GM18867 (cell line): Measurements from ENCODE around the gene FCF1.
"Not testable (repeated sequence)": the region's sequence is repeated elsewhere in the genome, so short reads cannot be mapped to it uniquely, and the experiment has no call there.

Experiments
- ATAC-seq: cut with Tn5 transposase; IDR thresholded peaks from one replicate; pipeline ENCODE4 v1.9.1; 2021; ENCODE audit warnings: mild to moderate bottlenecking, moderate library complexity; ENCODE audit not compliant: unreplicated experiment

The FCF1 gene

DNA sequence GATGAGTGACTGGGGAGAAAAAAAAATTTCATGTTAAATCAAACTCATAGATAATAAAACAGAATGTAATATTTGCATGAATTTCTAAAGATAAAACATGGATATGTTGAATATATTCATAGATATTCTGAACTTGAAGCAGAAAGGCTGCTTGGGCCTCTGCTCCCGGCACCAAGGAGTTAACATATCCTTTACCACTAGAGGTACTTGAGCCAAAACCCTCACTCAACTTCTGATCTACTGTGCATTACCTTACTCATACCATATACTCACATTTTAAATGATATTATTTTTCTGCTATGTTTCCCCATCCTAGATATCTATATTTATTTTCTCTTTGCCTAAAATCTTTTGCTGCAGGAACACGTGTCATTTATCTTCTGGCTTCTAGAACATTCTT is 15.0 kb upstream of the FCF1 start:
- no peak for ATAC-seq

DNA sequence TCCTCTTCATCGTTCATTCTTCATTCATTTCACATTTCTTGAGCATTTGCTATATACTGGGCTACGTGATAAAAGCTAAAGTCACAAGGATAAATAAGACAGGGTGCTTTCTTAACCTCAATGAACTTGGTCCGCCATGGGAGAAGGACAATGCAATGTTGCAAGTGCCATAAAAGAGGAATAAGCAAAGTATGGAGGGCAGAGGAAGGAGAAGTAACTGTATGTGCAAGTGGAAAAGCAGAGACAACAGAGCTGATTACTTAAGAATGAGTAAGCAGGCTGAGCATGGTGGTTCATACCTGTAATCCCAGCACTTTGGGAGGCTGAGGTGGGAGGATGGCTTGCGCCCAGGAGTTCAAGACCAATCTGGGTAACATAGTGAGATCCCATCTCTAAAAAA is 14.5 kb upstream of the FCF1 start:
- no peak for ATAC-seq

DNA sequence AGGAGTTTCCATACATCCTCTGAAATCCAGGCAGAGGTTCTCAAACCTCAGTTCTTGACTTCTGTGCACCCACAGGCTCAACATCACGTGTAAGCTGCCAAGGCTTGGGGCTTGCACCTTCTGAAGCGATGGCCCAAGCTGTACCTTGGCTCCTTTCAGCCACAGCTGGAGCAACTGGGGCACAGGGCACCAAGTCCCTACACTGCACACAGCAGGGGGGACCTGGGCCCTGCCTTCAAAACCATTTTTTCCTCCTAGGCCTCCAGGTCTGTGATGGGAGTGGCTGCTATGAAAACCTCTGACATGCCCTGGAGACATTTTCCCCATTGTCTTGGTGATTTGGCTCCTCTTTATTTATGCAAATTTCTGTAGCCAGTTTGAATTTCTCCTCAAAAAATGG is 10.7 kb upstream of the FCF1 start:
- no peak for ATAC-seq

DNA sequence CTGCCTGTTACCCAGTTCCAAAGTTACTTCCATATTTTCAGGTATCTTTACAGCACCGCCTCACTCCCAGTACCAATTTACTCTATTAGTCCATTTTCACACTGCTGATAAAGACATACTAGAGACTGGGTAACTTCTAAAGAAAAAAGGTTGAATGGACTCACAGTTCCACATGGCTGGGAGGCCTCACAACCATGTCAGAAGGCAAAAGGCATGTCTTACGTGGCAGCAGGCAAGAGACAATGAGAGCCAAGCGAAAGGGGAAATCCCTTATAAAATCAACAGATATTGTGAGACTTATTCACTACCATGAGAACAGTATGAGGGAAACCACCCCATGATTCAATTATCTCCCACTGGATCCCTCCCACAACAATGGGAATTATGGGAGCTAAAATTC is 9.9 kb upstream of the FCF1 start:
- ATAC-seq: no peak

DNA sequence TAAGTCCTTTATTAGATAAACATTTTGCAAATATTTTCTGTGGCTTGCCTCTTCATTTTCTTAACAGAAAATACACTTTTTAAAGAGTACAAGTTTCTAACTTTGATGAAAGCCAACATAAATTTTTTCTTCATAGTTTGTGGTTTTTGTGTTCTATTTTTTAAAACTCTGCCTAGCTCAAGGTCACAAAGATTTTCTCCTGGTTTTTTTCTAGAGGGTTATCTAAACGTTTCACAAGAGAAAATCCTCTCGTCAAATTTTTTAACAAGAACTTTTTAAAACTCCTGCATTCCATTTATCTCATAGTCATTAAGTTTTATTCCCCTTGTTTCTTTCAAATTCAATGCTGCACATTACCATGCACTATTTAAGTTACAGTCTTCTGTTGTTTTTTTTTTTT is 8.3 kb upstream of the FCF1 start:
- no peak for ATAC-seq

DNA sequence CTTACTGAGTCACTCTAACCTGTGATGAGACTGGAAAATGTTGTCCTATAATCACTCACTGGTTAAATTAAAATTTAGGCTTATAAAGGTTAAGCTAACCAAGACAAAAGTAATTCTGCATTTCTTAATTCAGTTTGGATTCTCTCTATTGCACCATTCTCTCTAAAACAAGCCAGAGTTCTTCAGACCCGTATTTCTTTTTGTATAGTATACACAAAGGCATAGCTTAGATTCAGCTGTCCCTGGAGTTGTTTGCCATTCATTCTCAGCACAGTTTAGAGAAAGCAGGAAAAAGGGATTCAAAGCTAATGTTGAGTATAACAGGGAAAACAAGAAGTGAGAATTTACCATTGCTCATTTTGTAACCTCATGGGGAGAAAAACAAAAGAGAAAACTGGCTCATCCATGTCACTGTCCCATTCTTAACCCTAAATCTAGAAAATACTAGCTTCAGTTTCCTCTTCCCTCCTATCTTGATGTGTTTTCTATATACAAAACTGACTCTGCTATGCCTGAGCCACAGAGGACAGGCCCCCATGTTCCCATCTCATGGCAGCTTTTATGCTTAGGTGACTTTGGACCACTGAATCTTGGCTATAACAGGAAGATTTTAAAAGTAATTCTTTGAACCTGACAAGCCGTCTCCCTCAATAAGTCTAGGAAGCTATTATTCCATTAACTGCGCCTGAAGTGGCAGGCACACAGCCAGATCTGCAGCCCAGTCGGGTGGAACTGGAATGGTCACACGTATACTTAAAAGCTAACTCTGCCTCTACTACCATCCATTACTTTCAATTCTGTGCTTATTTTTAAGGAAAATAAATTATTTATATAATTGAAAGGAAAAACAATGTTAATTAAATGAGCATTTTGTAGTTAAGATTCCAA is 7.1 kb upstream of the FCF1 start:
- ATAC-seq: no peak

DNA sequence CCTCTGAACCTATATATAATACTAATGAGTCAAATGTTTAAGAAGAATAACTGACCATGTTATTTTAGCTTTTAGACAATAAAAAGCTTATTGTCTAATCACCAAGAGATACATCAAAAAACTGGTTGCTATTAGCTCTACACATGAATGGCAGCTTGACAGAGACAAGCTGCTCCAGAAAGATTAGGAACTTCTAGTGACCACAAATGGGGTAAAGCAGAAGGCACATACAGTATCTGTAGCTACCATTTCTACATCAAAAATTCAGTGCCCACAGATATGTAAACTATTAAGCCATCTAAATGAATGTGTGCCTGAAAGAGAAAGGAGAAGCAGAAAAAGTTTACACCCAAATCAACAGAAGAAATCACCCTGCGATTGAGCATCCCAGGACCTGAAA is 2.5 kb upstream of the FCF1 start:
- ATAC-seq: no peak

DNA sequence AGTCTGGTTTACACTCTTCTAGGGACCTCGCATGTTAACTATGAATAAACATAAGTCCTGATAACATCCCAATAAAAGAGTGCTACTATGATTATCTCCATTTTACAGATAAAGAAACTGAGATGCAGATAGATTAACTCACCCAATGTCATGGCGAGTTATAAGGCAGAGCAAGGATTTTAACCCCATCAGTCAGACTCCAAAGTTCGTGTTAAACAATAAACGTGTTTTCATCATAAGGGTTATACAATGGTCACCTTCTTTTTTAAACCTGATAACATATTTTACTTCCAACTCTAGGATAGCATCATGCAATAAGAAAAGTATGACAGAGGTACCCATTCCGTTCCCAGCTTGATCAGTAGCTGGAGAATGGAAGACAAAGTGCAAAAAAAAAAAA is 1.3 kb upstream of the FCF1 start:
- no peak for ATAC-seq

DNA sequence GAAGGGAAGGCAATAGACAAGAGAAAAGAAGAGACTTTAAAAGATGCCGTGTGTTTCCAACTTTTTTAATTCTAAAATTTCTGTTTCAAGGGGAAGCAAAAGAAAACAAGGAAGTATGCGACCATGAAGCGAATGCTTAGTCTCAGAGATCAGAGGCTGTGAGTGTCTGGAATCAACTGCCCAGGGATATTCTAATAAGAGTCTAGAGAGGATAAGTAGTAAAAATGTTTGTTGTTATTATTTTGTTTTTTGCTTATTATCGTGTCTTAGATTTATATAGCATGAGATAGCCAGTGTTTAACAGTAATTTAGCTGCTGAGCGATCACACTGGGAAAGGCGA is 421 bp downstream of the FCF1 start:
- ATAC-seq: no peak

DNA sequence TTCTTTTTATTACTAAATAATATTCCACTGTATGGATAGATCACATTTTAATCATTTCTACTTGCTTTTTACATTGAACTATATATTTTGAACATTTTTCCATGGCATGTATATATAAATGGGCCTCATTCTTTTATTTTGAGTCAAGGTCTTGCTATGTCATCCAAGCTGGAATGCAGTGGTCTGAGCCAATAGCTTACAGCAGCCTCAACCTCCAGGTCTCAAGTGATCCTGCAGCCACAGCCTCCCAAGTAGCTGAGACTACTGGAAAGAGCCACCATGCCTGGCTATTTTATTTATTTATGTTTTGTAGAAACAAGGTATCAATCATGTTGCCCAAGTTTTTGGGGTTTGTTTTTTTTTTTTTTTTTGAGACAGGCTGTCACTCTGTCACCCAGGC is 7.6 kb downstream of the FCF1 start:
- ATAC-seq: no peak

DNA sequence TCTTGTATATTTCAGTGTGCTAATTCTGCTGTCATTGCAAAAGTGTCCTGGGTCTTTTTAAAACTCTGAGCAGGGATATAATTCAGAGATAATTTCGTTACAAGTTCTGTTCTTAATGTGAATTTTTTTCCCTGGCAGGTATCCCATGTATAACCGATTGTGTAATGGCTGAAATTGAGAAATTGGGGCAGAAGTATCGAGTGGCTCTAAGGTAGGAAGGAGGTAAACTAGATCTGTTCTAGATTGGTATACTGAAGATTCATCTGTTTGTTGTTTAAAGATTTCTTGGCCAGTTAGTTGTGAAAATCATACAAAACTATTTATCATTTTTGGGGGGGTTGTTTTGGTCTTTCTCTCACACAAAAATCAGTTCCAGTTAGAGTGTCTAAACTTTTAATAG is 10.2 kb downstream of the FCF1 start:
- no peak for ATAC-seq

DNA sequence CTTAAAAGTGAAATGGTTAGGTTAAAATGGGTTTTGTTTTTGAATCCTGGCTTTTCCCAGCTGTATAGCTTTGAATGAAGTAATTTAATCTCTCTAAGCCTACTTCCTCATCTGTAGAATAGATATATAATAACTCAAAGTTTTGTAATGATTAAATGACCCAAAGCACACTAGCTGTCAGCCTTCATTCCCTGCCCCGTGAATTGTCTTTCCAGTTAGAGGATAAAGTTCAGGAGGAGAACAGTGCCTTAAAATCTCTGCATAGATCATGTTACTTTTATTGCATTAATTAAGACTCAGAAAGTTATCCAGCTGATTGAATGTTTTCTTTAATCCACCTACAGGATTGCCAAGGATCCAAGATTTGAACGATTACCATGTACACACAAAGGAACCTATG is 19.4 kb downstream of the FCF1 start:
- ATAC-seq: no peak

DNA sequence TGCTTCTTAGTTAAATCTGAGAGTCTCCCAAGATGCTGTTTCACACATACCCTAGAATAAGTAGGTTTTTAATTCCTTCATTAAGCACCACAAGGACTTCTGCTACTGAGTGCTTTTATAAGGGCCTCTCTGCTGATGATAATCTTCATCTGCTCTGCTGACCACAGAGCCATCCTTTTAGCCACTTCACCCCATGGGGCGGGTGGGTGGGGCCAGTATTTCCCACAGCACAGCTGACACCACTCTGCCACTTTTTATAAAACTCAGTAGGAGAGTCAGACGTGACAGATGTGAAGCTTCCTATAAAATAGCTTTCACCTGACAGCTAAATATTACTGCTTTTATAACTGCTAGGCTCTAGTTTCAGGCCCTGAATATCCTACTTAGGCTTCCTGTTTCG is 20.3 kb downstream of the FCF1 start:
- no peak for ATAC-seq

DNA sequence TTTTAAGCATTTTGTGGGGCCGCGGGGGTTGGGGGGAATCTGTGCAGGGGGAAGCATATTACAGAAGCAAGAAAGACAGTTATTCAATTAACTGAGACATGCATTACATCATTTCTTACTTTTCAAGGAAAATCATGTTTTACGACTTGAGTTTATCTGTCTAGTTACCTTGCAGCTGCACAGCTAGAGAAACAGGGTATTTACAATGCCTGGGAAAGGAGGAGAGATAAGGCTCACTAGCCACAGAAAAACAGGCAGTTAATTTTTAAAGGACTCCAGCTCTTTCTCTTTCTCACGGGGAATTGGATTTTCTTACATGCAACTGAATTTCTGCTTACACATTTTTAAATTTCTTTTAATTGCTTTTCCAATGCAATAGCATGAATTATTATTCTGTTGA is 22.2 kb downstream of the FCF1 start:
- ATAC-seq: no peak

DNA sequence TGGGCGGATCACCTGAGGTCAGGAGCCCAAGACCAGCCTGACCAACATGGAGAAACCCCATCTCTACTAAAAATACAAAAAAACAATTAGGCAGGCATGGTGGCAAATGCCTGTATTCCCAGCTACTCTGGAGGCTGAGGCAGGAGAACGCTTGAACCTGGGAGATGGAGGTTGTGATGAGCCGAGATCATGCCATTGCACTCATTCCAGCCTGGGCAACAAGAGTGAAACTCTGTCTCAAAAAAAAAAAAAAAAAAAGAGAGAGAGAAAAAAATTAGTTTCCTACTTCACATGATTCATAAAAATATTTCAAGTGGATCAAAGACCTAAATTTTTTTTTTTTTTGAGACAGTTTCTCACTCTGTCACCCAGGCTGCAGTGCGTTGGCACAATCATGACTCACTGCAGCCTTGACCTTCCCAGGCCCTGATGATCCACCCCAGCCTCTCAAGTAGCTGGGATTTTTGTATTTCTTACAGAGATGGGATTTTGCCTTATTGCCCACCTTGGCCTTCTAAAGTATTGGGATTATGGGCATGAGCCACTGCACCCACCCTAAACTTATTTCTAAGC is 24.9 kb downstream of the FCF1 start:
- no peak for ATAC-seq

DNA sequence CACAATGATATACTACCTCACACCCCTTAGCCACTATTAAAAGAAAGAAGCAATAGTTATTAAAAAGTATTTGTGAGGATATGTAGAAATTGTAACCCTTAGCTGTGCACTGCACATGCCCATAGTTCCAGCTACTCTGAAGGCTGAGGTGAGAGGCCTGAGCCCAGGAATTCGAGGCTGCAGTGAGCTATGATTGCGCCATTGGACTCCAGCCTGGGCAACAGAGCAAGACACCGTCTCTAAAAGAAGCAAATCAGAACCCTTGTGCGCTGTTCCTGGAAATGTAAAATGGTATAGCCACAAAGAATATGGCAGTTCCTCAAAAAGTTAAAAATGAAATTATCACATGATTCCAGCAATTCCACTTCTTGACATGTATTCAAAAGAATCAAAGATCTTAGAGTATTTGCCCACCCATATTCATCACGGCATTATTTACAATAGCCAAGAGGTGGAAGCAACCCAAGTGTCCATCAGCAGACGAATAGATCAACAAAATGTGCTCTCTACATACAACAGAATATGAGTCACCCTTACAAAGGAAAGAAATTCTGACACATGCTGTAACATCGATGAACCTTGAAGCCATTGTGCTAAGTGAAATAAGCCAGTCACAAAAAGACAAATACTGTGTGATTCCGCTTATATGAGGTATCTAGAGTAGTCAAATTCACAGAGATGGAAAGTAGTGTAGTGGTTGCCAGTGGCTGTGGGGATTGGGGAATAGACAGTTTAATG is 26.5 kb downstream of the FCF1 start:
- ATAC-seq: no peak

DNA sequence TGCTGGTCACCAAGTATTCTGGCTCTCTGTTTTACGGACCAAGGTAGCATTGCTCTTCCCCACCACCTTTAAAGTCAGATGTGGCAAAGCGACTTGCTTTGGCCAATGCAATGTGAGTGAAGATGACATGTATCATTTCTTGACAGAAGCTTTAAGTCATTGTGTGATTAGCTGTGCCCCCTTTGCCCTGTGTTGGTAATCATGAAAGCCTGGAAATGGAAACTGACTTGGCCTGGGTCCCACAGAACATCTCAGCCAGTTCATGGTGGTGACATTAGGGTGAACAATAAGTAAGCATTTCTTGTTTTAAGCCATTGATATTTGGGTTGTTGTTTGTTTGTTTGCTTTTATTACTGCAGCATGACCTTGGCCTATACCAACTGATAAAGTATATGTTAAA is 34.3 kb downstream of the FCF1 start:
- no peak for ATAC-seq

DNA sequence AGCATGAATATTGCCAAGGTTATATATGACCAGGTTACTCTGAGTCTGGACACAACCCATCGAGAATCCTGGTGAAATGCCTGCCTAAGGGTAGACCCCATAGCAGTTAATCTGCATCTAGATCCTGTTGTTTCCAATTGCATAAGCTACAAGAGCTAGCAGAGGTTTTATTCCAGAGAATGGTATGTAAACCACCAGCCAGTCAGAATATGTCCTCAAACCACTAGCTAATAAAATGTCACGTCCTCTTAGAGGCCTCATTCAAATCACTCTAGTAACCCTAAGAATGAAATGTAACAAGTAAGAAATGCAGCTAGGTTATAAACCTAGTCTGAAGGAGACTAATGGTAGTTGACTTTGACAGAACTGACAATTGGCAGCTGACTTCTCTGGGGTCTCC is 41.2 kb downstream of the FCF1 start:
- ATAC-seq: no peak

DNA sequence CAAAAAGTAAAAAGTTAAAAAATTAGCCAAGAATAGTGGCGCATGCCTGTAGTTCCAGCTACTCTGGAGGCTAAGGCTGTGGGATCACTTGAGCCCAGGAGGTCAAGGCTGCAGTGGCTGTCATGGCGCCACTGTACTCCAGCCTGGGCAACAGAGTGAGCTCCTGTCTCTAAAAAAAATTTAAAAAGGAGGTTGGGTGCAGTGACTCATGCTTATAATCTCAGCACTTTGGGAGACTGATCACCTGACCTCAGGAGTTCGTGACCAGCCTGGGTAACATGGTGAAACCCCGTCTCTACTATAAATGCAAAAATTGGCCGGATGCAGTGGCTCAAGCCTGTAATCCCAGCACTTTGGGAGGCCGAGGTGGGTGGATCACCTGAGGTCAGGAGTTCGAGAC is 42.0 kb downstream of the FCF1 start:
- no peak for ATAC-seq

DNA sequence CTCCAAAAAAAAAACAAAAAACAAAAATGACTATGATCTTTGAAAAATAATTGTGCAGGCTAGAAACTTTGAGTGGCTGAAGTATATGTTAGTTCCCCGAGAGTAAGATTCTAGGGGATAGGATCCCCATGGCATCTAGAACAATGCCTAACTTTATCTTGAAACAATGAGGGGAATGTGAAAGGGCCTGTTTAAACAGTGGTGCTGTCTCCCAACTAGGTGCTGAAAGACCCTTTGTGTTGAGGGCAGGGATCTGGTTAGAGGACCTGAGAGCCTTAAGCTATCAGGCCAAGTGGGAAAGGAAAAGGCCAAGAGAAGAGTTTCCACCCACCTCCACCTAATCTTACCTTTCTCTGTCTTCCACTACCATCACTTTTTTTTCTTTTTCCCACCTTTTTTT is 43.4 kb downstream of the FCF1 start:
- ATAC-seq: no peak

DNA sequence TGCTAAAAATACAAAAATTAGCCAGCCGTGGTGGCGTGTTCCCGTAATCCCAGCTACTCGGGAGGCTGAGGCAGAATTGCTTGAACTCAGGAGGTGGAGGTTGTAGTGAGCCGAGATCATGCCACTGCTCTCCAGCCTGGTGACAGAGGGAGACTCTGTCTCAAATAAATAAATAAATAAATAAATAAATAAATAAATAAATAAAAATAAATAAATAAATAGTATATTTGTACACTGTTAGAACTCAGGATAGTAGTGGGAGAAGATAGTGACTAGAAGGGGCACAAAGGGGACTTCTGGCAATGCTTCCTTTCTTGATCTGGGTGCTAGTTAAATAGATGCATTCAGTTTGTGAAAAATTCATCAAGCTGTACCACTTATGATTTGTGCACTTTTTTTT is 45.6 kb downstream of the FCF1 start:
- not testable (repeated sequence) for ATAC-seq
